Fibroblast of villous mesenchyme (primary cell): Measurements from ENCODE around the gene POLR2C. TPM values are rescaled to one million over a fixed set of nuclear protein-coding genes. Genes with fewer than 3 reads are reported as not detected.
"Not testable (repeated sequence)": the region's sequence is repeated elsewhere in the genome, so short reads cannot be mapped to it uniquely, and the experiment has no call there.

Experiments used
- DNase-seq: peaks from one replicate; pipeline ENCODE4 v3.0.0-alpha.2; 2010; ENCODE audit warnings: low read depth
- H3K4me3 ChIP-seq: 2 replicates; pipeline ENCODE4 v1.5.1; 2011; ENCODE audit warnings: low read depth, mild to moderate bottlenecking, low read length
- total RNA-seq: library from RNA; depleted of rRNA; stranded (reverse); fragments of >200 nt; gene quantifications from 2 replicates; pipeline ENCODE4 v1.2.3, GENCODE V29; 2012
- TF ChIP-seq, protein P1 (sequence below): IDR thresholded peaks from 2 replicates; pipeline ENCODE4 v1.5.1; 2012; ENCODE audit warnings: low read depth, mild to moderate bottlenecking, low read length; ENCODE audit not compliant: insufficient read depth

Gene POLR2C
- total RNA-seq, 1 donor = 128 TPM

DNA sequence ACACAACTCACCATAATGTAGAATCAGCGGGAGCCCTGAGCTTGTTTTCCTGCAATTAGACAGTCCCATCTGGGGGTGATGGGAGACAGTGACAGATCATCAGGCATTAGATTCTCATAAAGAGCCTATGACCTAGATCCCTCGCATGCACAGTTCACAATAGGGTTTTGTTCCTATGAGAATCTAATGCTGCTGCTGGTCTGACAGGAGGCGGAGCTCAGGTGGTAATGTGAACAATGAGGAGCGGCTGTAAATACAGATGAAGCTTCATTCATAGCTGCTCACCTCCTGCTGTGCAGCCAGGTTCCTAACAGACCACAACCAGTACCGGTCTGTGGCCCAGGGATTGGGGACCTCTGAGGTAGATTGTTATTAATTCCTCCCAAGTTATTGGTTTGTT, 26.8 kb downstream of the POLR2C start:
- TF ChIP-seq, protein P1, sequence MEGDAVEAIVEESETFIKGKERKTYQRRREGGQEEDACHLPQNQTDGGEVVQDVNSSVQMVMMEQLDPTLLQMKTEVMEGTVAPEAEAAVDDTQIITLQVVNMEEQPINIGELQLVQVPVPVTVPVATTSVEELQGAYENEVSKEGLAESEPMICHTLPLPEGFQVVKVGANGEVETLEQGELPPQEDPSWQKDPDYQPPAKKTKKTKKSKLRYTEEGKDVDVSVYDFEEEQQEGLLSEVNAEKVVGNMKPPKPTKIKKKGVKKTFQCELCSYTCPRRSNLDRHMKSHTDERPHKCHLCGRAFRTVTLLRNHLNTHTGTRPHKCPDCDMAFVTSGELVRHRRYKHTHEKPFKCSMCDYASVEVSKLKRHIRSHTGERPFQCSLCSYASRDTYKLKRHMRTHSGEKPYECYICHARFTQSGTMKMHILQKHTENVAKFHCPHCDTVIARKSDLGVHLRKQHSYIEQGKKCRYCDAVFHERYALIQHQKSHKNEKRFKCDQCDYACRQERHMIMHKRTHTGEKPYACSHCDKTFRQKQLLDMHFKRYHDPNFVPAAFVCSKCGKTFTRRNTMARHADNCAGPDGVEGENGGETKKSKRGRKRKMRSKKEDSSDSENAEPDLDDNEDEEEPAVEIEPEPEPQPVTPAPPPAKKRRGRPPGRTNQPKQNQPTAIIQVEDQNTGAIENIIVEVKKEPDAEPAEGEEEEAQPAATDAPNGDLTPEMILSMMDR = no peak
- no peak overlapping the region for H3K4me3 ChIP-seq
- no peak for DNase-seq

GRCh38 chr16:57493767-57494166, 31.3 kb downstream of the POLR2C start:
- no peak overlapping the region for H3K4me3 ChIP-seq
- TF ChIP-seq, protein P1 = no peak

GRCh38 chr16:57497121-57497520, 34.6 kb downstream of the POLR2C start:
- no peak for DNase-seq
- no peak overlapping the region for H3K4me3 ChIP-seq
- TF ChIP-seq, protein P1 = no peak

More at GRCh38 chr16:57493767-57494166, 31.3 kb downstream of the POLR2C start:
- no peak for DNase-seq

GRCh38 chr16:57498031-57498430, 35.6 kb downstream of the POLR2C start:
- no peak overlapping the region for H3K4me3 ChIP-seq
- no peak for DNase-seq

DNA sequence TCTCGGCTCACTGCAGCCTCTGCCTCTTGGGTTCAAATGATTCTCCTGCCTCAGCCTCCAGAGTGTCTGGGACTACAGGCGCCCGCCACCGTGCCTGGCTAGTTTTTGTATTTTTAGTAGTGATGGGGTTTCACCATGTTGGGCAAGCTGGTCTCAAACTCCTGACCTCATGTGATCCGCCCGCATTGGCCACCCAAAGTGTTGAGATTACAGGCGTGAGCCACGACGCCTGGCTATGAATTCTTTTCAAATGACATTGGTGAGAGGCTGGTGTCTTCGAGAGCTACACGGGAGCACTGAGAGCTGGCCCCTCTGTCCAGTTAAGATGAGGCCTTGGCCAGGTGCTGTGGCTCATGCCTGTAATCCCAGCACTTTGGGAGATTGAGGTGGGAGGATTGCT, 37.5 kb downstream of the POLR2C start:
- DNase-seq = not testable (repeated sequence)

More at GRCh38 chr16:57498031-57498430, 35.6 kb downstream of the POLR2C start:
- TF ChIP-seq, protein P1 = no peak

DNA sequence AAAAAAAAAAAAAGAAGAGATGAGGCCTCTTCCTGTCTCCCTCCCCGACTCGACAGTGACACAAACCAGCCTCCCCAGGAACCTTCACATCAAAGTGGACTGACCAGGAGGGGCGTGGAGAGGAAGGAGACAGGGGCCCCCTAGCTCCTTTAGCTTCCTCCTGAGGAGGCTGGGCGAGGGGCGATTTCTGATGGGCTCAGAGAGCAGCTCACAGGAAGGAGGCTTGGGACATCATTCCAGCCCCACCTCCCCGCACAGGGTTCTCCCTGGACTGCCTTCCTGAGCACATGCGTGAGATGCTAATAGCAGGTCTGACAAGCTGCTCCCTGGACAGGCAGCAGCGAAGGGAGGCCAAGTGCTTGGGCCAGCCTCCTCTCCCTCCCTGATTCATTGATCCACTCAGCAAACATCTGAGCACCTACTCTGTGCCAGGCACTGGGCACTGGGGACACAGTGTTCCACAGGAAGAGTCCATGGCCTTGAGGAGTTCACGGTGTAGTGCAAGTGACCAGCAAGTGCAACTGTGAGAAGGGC, 38.2 kb downstream of the POLR2C start:
- H3K4me3 ChIP-seq = no peak overlapping the region
- TF ChIP-seq, protein P1 = no peak
- DNase-seq = peak; percentile 23

More for the DNA sequence above, 37.5 kb downstream of the POLR2C start:
- not testable (repeated sequence) for H3K4me3 ChIP-seq

DNA sequence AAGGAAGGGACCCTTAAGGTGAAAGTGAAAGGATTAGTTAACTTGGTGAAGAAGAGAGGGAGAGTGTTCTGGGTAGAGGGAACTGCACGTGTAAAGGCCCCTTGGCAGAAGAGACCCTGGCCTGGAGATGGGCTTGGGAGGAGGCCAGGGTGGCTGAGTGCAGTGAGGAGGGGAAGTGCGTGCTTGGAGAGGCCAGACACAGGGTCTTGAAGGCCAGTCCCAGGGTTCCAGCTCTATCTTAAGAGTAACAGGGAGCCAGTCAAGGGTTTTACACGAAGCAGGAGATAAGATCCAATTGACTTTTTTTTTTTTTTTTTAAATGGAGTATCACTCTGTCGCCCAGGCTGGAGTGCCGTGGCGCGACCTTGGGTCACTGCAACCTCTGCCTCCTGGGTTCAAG, 39.0 kb downstream of the POLR2C start:
- H3K4me3 ChIP-seq = no peak overlapping the region
- DNase-seq = no peak
- TF ChIP-seq, protein P1 = no peak
